Stimulated activated naive CD8-positive, alpha-beta T cell treated with anti-CD3 and anti-CD28 coated beads, Interleukin-15, Interleukin-2, amounts not matched to agents 100 ng/mL and 50 ng/mL, for 24 hours (primary cell): ENCODE data around the gene NUP93.
"Not testable (repeated sequence)": the region's sequence is repeated elsewhere in the genome, so short reads cannot be mapped to it uniquely, and the experiment has no call there.

ENCODE experiments used
- H3K27ac Mint-ChIP-seq: one replicate; pipeline ENCODE4 v1.8.0; 2021; ENCODE audit warnings: mild to moderate bottlenecking, mixed read lengths
- H3K27me3 Mint-ChIP-seq: one replicate; pipeline ENCODE4 v1.8.0; 2021; ENCODE audit warnings: mixed read lengths
- H3K36me3 Mint-ChIP-seq: one replicate; pipeline ENCODE4 v1.8.0; 2021; ENCODE audit warnings: low read depth, mixed read lengths
- H3K4me1 Mint-ChIP-seq: one replicate; pipeline ENCODE4 v1.8.0; 2021; ENCODE audit warnings: low read depth, mixed read lengths
- H3K4me3 Mint-ChIP-seq: one replicate; pipeline ENCODE4 v1.8.0; 2021; ENCODE audit warnings: mild to moderate bottlenecking, mixed read lengths
- H3K9me3 Mint-ChIP-seq: one replicate; pipeline ENCODE4 v1.8.0; 2021; ENCODE audit warnings: mixed read lengths

Gene NUP93

GRCh38 chr16:56877486-56878182 lies 147.7 kb downstream of the NUP93 start:
- Mint-ChIP-seq H3K27ac (no peak overlapping the region), H3K9me3 (no peaks in the 10 kb centered on the region), H3K4me3 (no peak overlapping the region), H3K4me1 (no peaks in the 10 kb centered on the region), H3K36me3 (no peaks in the 10 kb centered on the region), H3K27me3 (no peaks in the 10 kb centered on the region)

DNA sequence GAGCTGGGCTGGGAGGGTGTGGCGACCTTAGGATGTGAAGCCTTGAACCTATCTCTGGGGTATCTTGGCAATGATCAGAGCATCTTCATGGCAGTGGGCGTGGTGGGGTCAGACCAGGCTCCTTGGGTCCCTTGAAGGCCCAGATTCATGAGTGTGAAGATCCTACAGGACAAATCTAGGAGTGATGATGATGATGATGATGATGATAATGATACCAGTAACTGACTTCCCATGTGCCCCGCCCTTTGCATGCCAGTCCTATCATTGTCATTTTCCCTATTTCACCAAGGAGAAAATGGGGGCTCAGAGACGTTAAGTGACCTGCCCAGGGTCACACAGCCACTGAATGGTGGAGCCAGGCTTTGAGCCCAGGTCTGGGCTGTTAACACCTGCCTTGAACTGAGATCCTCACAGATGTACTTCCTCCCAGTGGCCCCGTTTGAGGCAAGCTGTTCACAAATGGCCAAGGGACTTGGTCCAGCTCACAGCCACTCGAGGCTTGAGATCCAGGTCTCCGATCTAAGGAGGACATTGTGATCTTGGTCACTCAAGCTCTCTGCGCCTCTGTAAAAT lies 148.4 kb downstream of the NUP93 start:
- no peaks in the 10 kb centered on the region for H3K36me3 Mint-ChIP-seq
- H3K4me3 Mint-ChIP-seq = no peak overlapping the region
- no peaks in the 10 kb centered on the region for H3K4me1 Mint-ChIP-seq
- H3K27ac Mint-ChIP-seq = no peak overlapping the region
- no peaks in the 10 kb centered on the region for H3K27me3 Mint-ChIP-seq
- no peaks in the 10 kb centered on the region for H3K9me3 Mint-ChIP-seq

- no peak overlapping the region for H3K27ac Mint-ChIP-seq
- no peaks in the 10 kb centered on the region for H3K4me1 Mint-ChIP-seq
- no peaks in the 10 kb centered on the region for H3K36me3 Mint-ChIP-seq
- H3K4me3 Mint-ChIP-seq = no peak overlapping the region
- no peaks in the 10 kb centered on the region for H3K27me3 Mint-ChIP-seq
- no peaks in the 10 kb centered on the region for H3K9me3 Mint-ChIP-seq
These were observed 149.3 kb downstream of the NUP93 start for GRCh38 chr16:56879276-56879675.

GRCh38 chr16:56880176-56880575 lies 150.2 kb downstream of the NUP93 start:
- Mint-ChIP-seq H3K27me3 (no peaks in the 10 kb centered on the region), H3K27ac (no peak overlapping the region), H3K4me1 (no peaks in the 10 kb centered on the region), H3K36me3 (no peaks in the 10 kb centered on the region), H3K4me3 (no peak overlapping the region), H3K9me3 (no peaks in the 10 kb centered on the region)

DNA sequence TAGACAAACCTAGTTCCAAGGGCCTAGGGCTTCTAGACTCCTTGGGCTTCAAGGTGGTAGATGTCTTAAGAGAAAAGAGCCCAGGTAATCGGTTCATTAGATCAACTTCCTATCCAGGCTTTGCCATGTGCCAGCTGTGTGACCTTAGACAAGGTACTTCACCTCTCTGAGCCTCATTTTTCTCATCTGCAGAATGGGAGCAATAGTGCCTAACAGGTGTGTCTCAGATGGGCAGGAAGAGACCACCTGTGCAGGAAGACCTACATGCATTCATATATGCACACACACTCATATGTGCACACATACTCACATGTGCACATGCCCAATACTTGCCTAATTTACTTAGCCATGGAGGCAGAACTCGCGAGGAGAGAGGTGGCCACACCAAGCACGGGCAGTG lies 150.8 kb downstream of the NUP93 start:
- H3K36me3 Mint-ChIP-seq = no peaks in the 10 kb centered on the region
- H3K9me3 Mint-ChIP-seq = no peaks in the 10 kb centered on the region
- H3K4me3 Mint-ChIP-seq = no peak overlapping the region
- no peaks in the 10 kb centered on the region for H3K4me1 Mint-ChIP-seq
- H3K27ac Mint-ChIP-seq = no peak overlapping the region
- H3K27me3 Mint-ChIP-seq = no peaks in the 10 kb centered on the region

- Mint-ChIP-seq H3K27me3 (no peaks in the 10 kb centered on the region), H3K27ac (no peak overlapping the region), H3K36me3 (no peaks in the 10 kb centered on the region), H3K9me3 (no peaks in the 10 kb centered on the region), H3K4me3 (no peak overlapping the region), H3K4me1 (no peaks in the 10 kb centered on the region)
These were observed 152.3 kb downstream of the NUP93 start for GRCh38 chr16:56882077-56882800.

DNA sequence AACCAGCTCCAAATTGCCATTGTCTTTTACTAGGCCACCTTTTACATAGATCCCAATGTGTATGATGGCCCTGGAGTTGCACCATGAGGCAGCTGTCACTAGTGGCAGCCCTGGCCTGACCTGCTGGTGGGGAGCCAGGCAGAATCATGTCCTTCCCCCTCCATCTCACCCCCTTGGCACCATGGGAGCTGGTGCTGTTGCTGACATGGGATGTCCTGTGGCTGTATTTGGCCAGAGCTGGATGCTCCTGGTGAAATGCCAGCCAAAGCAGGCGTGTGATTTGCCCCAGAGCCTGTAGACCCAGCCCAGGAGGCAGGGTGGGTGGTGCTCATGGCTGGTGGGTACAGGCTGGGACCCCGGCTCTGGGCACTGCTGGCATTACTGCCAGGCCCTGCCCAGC lies 153.7 kb downstream of the NUP93 start:
- Mint-ChIP-seq H3K4me3 (no peak overlapping the region), H3K36me3 (no peaks in the 10 kb centered on the region), H3K9me3 (no peaks in the 10 kb centered on the region), H3K27me3 (no peaks in the 10 kb centered on the region), H3K27ac (no peak overlapping the region), H3K4me1 (no peaks in the 10 kb centered on the region)

- no peaks in the 10 kb centered on the region for H3K4me1 Mint-ChIP-seq
- H3K4me3 Mint-ChIP-seq = no peak overlapping the region
- H3K27ac Mint-ChIP-seq = no peak overlapping the region
- H3K27me3 Mint-ChIP-seq = no peaks in the 10 kb centered on the region
- H3K36me3 Mint-ChIP-seq = no peaks in the 10 kb centered on the region
- no peaks in the 10 kb centered on the region for H3K9me3 Mint-ChIP-seq
These were observed 154.2 kb downstream of the NUP93 start for GRCh38 chr16:56884026-56884582.

GRCh38 chr16:56884929-56885328 lies 155.0 kb downstream of the NUP93 start:
- not testable (repeated sequence) for H3K4me1 Mint-ChIP-seq, H3K4me3 Mint-ChIP-seq, H3K9me3 Mint-ChIP-seq, H3K36me3 Mint-ChIP-seq, H3K27me3 Mint-ChIP-seq
- peak overlapping the region; percentile 50 for H3K27ac Mint-ChIP-seq

DNA sequence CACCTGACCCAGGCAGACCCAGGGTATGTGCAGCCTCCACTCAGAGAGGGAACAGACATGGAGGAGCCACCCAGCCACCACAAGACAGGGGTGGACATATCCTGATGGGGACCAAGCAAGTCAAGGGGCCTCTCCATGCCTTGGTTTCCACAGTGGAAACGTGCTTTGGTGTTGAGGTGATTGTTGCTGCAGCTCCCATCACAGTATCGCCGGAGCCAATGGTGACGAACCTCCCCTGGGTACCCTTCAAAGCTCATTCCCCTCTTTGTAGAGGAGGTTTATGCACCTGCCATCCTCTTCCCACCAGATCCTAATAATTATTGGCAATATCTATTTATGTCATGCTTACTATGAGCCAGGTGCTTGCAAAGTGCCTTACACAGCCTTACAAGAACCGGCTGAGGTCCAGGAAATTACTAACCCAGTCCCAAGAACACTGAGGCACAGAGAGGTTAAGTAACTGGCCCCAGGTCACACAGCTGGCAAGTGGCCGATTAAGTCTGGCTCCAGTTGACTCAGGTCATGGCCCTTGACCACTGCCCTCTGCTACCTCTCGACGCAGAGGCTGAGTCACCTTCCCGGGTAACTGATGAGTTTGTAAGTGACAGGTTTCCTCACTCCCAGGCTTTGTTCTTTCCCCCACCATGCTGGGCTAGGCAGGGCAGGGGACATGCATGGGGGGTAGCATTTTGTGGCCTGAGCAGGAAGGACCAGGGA lies 155.7 kb downstream of the NUP93 start:
- H3K4me1 Mint-ChIP-seq = no peaks in the 10 kb centered on the region
- H3K36me3 Mint-ChIP-seq = no peaks in the 10 kb centered on the region
- no peaks in the 10 kb centered on the region for H3K9me3 Mint-ChIP-seq
- no peak overlapping the region for H3K4me3 Mint-ChIP-seq
- H3K27ac Mint-ChIP-seq = no peak overlapping the region
- H3K27me3 Mint-ChIP-seq = no peaks in the 10 kb centered on the region

DNA sequence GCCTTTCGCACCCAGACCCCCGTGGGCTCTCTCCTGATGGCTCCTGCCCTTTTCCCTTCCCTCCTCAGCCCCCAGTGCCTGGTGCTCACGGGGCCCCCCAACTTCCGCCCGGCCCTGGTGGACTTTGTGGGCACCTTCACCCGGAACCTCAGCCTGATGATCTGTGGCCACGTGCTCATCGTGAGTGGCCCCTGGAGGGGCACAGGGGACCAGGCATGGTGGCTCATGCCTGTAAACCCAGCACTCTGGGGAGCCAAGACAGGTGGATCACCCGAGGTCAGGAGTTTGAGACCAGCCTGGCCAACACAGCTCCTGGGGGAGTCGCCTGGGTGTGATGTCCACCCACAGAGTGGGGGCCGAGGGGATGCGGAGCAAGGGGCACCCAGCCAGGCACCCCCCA lies 156.4 kb downstream of the NUP93 start:
- Mint-ChIP-seq H3K4me1 (no peaks in the 10 kb centered on the region), H3K36me3 (no peaks in the 10 kb centered on the region), H3K27me3 (no peaks in the 10 kb centered on the region), H3K4me3 (no peak overlapping the region), H3K27ac (no peak overlapping the region), H3K9me3 (no peaks in the 10 kb centered on the region)

DNA sequence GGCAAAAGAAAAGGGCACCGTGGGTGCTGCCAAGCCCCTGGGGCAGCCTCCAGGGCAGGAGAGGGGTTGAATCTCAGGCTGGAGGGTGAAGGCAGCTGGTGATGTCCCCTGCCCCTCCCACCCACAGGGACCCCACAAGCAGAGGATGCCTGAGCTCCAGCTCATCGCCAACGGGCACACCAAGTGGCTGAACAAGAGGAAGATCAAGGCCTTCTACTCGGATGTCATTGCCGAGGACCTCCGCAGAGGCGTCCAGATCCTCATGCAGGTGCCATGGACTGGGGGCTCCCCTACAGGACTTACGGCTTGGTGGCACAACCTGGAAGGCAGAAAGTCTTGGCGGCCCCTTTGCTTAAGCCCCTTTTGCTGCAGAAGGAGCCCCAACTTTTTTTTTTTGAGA lies 156.9 kb downstream of the NUP93 start:
- H3K36me3 Mint-ChIP-seq = no peaks in the 10 kb centered on the region
- H3K27me3 Mint-ChIP-seq = no peaks in the 10 kb centered on the region
- H3K27ac Mint-ChIP-seq = no peak overlapping the region
- H3K4me1 Mint-ChIP-seq = no peaks in the 10 kb centered on the region
- no peaks in the 10 kb centered on the region for H3K9me3 Mint-ChIP-seq
- H3K4me3 Mint-ChIP-seq = no peak overlapping the region

DNA sequence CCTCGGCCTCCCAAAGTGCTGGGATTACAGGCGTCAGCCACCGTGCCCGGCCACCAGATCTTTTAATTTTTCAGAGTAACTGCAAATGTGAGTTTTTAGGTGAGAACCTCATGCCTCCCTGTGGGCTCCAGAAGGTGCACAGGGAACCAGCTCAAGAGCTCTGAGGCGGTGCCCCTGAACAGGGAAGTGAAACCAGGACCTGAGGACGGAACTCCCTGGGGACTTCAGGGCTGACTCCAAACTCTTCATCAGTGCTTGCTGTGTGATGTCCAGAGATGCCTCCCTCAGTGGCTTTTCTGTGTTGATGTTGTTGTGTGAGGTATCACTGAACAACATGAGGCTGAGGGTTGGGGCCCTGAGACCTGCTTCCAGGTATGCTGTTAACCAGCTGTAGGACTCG lies 158.9 kb downstream of the NUP93 start:
- no peaks in the 10 kb centered on the region for H3K9me3 Mint-ChIP-seq
- H3K36me3 Mint-ChIP-seq = no peaks in the 10 kb centered on the region
- no peaks in the 10 kb centered on the region for H3K27me3 Mint-ChIP-seq
- H3K4me1 Mint-ChIP-seq = no peaks in the 10 kb centered on the region
- no peak overlapping the region for H3K4me3 Mint-ChIP-seq
- no peak overlapping the region for H3K27ac Mint-ChIP-seq

- Mint-ChIP-seq H3K36me3 (no peaks in the 10 kb centered on the region), H3K4me3 (no peak overlapping the region), H3K27me3 (no peaks in the 10 kb centered on the region), H3K9me3 (no peaks in the 10 kb centered on the region), H3K4me1 (no peaks in the 10 kb centered on the region), H3K27ac (no peak overlapping the region)
These were observed 159.3 kb downstream of the NUP93 start for GRCh38 chr16:56889206-56889605.

GRCh38 chr16:56891685-56892084 lies 161.8 kb downstream of the NUP93 start:
- H3K4me3 Mint-ChIP-seq = no peak overlapping the region
- H3K4me1 Mint-ChIP-seq = no peaks in the 10 kb centered on the region
- H3K27ac Mint-ChIP-seq = no peak overlapping the region
- no peaks in the 10 kb centered on the region for H3K27me3 Mint-ChIP-seq
- H3K9me3 Mint-ChIP-seq = no peaks in the 10 kb centered on the region
- H3K36me3 Mint-ChIP-seq = no peaks in the 10 kb centered on the region
